ENCODE data around the gene MAGEH1.

The MAGEH1 gene

DNA sequence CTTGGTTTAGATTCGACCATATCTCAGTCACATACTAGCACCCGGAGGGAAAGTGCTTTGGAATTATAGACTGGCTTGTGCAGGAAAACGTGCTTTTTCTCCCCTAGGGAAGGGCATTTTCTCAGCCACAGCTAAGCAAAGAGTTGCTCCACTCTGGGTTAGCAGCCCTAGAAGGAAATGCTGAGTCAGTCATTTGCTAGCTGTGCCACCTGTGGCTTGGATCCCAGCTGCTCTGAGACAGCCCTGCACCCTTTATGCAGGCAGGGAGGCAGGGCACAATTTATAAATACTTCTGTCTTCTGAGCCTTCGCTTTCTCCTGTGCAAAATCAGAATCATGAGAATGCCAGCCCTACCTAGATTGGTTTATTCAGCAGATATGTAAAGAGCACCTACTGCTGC is 39.0 kb downstream of the MAGEH1 start:
- no peak for DNase-seq

Data from midbrain (tissue), 1 donor.